Naive thymus-derived CD4-positive, alpha-beta T cell (primary cell): ENCODE measurements around the gene TRIM25. TPM values are rescaled to one million over a fixed set of nuclear protein-coding genes. Genes with fewer than 3 reads are reported as not detected.

Experiments used
- ATAC-seq: fragments of 150-1000 bp; cut with Tn5 transposase; 2 replicates; pipeline ENCODE4 v1.10.0; 2021; ENCODE audit warnings: mild to moderate bottlenecking, moderate library complexity
- CTCF ChIA-PET: fragments of 350-600 bp; sonication (Branson Sonifier 250); formaldehyde crosslinking; loops from one replicate; lab custom pipeline; 2021; ENCODE audit warnings: antibody characterized with exemption; lab: Charles Lee
- POLR2A ChIA-PET: fragments of 350-600 bp; sonication (Branson Sonifier 250); formaldehyde crosslinking; loops from one replicate; lab custom pipeline; 2021; ENCODE audit warnings: antibody characterized with exemption, inconsistent platforms; lab: Charles Lee
- DNase-seq, 9 donors: peaks; one replicate each; pipeline versions ENCODE4 v3.0.0 to v3.0.0-alpha.2; 2020 to 2022; ENCODE audit warnings: mixed read lengths in 1 of 9
- H3K27ac ChIP-seq: one replicate; pipeline ENCODE4 v1.7.0; 2013; ENCODE audit warnings: mild to moderate bottlenecking, low read depth, low read length, moderate library complexity
- H3K27me3 ChIP-seq, 2 donors: one replicate each; pipeline ENCODE4 v1.7.0; 2013; ENCODE audit warnings: low read length in 2 of 2, mild to moderate bottlenecking in 2 of 2, moderate library complexity in 2 of 2; ENCODE audit not compliant: control insufficient read depth in 2 of 2, insufficient read depth in 2 of 2
- H3K36me3 ChIP-seq, 3 experiments: 1 replicate in 2 of 3; 2 replicates in 1 of 3; pipeline ENCODE4 v1.7.0; 2013; ENCODE audit warnings: low read length in 3 of 3, mild to moderate bottlenecking in 3 of 3, moderate library complexity in 1 of 3; ENCODE audit not compliant: insufficient read depth in 3 of 3, control insufficient read depth in 2 of 3
- H3K4me1 ChIP-seq, 2 donors: one replicate each; pipeline ENCODE4 v1.7.0; 2013; ENCODE audit warnings: low read length in 2 of 2, mild to moderate bottlenecking in 2 of 2, moderate library complexity in 1 of 2; ENCODE audit not compliant: control insufficient read depth in 2 of 2, insufficient read depth in 2 of 2
- H3K4me3 ChIP-seq: 2 replicates; pipeline ENCODE4 v1.7.0; 2013; ENCODE audit warnings: mild to moderate bottlenecking, low read length
- H3K9me3 ChIP-seq, 3 experiments: 1 replicate in 2 of 3; 2 replicates in 1 of 3; pipeline ENCODE4 v1.7.0; 2013; ENCODE audit warnings: low read length in 3 of 3; ENCODE audit not compliant: control insufficient read depth in 2 of 3
- H3K27ac Mint-ChIP-seq, 9 donors: one replicate each; pipeline ENCODE4 v1.8.0; 2020 to 2022; ENCODE audit warnings: mixed read lengths in 9 of 9, mild to moderate bottlenecking in 8 of 9, moderate library complexity in 5 of 9, inconsistent platforms in 2 of 9
- H3K27me3 Mint-ChIP-seq, 5 donors: one replicate each; pipeline ENCODE4 v1.8.0; 2021 to 2022; ENCODE audit warnings: mixed read lengths in 5 of 5, mild to moderate bottlenecking in 1 of 5
- H3K36me3 Mint-ChIP-seq, 5 donors: one replicate each; pipeline ENCODE4 v1.8.0; 2020 to 2022; ENCODE audit warnings: mixed read lengths in 5 of 5, mild to moderate bottlenecking in 3 of 5, inconsistent platforms in 1 of 5
- H3K4me1 Mint-ChIP-seq, 7 donors: one replicate each; pipeline ENCODE4 v1.8.0; 2020 to 2022; ENCODE audit warnings: mixed read lengths in 7 of 7, mild to moderate bottlenecking in 3 of 7, inconsistent platforms in 1 of 7
- H3K4me3 Mint-ChIP-seq, 10 donors: one replicate each; pipeline ENCODE4 v1.8.0; 2020 to 2022; ENCODE audit warnings: mild to moderate bottlenecking in 10 of 10, mixed read lengths in 10 of 10, moderate library complexity in 6 of 10, inconsistent platforms in 2 of 10
- H3K9me3 Mint-ChIP-seq, 11 donors: one replicate each; pipeline ENCODE4 v1.8.0; 2020 to 2022; ENCODE audit warnings: mixed read lengths in 11 of 11, mild to moderate bottlenecking in 4 of 11, inconsistent platforms in 1 of 11, moderate library complexity in 1 of 11
- intact Hi-C, 2 donors: fragments of 100-400 bp; cut with micrococcal nuclease; formaldehyde crosslinking; loops; one replicate each; pipeline ENCODE4 v1.15.1; 2023
- polyA plus RNA-seq, 2 donors: library from polyadenylated mRNA; unstranded; fragments of 300-500 nt; fragmentation: Illumina TruSeq; gene quantifications; one replicate each; pipeline ENCODE4 v1.2.3, GENCODE V29; 2021
- total RNA-seq, 6 experiments: library from RNA in 5 of 6; stranded (reverse) in 5 of 6; gene quantifications; 1 replicate in 5 of 6; 2 replicates in 1 of 6; pipeline ENCODE4 v1.2.3 and lab custom pipeline; 2021 to 2026

Gene TRIM25
- total and polyA plus RNA-seq, 7 experiments from 2014 or later, result 4.8 to 133 (median 58.9) TPM

DNA sequence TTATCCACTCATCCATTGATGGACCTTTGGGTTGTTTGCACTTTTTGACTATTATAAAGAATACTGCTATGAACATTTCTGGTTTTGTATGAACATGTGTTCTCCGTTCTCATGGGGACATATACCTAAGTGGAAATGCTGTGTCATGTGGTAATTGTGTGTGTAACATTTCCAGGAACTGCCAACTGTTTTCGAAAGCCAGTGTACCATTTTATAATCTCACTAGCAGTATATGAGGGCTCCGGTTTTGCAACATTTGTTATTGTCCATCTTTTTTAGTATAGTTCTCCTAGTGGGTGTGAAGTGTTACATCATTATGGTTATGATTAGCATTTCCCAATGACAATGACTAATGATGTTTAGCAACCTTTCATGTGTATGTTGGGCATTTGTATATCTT, 5.1 kb upstream of the TRIM25 start:
- H3K4me1 Mint-ChIP-seq, result peaks cover 0 to 31% (median 16%) of the 10 kb centered on the region in 7 donors
- peaks cover 0 to 13% (median 5%) of the 10 kb centered on the region in 5 donors for H3K36me3 Mint-ChIP-seq
- CTCF ChIA-PET, result no interaction called here
- peaks cover 0 to 11% (median 5%) of the 10 kb centered on the region in 11 donors for H3K9me3 Mint-ChIP-seq
- no peaks in the 10 kb centered on the region for H3K27me3 ChIP-seq
- H3K4me3 Mint-ChIP-seq, result no peak overlapping the region
- intact Hi-C loops, result no loop called here
- H3K9me3 ChIP-seq, result no peaks in the 10 kb centered on the region
- POLR2A ChIA-PET, result no interaction called here
- no peaks in the 10 kb centered on the region for H3K36me3 ChIP-seq
- DNase-seq, result no peak
- H3K27me3 Mint-ChIP-seq, result peaks cover 0 to 2% (median 0%) of the 10 kb centered on the region in 5 donors
- H3K27ac ChIP-seq, result no peak overlapping the region
- peaks cover 6 to 10% of the 10 kb centered on the region in 2 donors for H3K4me1 ChIP-seq
- no peak overlapping the region for H3K27ac Mint-ChIP-seq
- no peak overlapping the region for H3K4me3 ChIP-seq
- ATAC-seq, result peak; percentile 45

GRCh38 chr17:56917559-56918296, 3.9 kb upstream of the TRIM25 start:
- no peak overlapping the region for H3K27ac ChIP-seq
- H3K4me3 Mint-ChIP-seq, result no peak overlapping the region
- DNase-seq, result no peak

DNA sequence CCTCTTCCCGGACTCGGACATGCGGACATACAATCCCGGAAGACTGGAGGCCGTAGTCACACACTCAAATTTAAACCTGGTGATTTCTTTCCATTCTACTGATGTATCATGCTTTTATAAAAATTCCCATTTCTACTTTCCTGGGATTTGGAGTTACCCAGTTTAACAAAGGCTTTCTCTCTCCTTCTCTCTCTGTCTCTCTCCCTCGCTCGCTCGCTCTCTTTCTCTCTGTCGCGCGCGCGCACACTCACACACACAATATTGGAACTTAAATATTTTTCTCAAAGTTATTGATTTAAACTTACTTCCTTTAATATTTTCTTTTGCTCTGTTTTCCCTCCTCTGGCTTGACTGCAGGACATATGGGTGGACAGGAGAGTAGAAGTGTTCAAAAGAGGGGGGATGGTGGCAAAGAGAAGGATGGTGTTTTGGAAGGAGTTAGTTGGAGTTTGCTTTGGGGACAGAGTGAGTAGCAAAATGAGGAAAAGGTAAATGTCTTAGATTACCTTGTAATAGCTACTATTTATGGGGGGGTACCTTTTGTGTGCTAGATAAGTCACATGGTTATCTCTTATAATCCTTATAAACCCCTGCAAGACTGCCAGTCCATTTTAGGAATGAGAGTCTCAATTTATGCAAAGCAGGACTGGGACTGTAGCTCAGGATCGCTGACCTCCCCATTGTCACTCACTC, 878 bp upstream of the TRIM25 start:
- ChIA-PET POLR2A (interaction anchor here (1.8 kb wide), 1 partner anchor 13 kb away, joined by 6 read pairs; no protein-coding TSS in a partner anchor), CTCF (interaction anchor here (1.1 kb wide), 2 partner anchors 26 to 168 kb away, joined by 3 to 5 read pairs; no protein-coding TSS in a partner anchor)
- Mint-ChIP-seq H3K4me3 (peak overlapping the region; percentile 80 to 97 (median 91)), H3K4me1 (peaks cover 18 to 54% (median 41%) of the 10 kb centered on the region in 7 donors), H3K27me3 (no peaks in the 10 kb centered on the region), H3K9me3 (peaks cover 0 to 11% (median 5%) of the 10 kb centered on the region in 11 donors), H3K36me3 (peaks cover 0 to 34% (median 5%) of the 10 kb centered on the region in 5 donors), H3K27ac (peak overlapping the region; percentile 88 to 94 (median 92))
- Histone ChIP-seq H3K27ac (peak overlapping the region; percentile 90), H3K36me3 (peaks cover 0 to 9% (median 0%) of the 10 kb centered on the region in 3 experiments), H3K27me3 (no peaks in the 10 kb centered on the region), H3K4me1 (peaks cover 29 to 35% of the 10 kb centered on the region in 2 donors), H3K9me3 (no peaks in the 10 kb centered on the region), H3K4me3 (peak overlapping the region; percentile 93)
- no peak for DNase-seq
- intact Hi-C loops, result loop anchor here (1.0 to 5.0 kb wide), 11 partner anchors 26 to 1492 kb away; partner anchors contain the start of genes COIL (in 2 of the 2), SCPEP1 (in 2 of the 2), AKAP1 (in 1 of the 2) and C17orf67 (in 1 of the 2)
- no peak for ATAC-seq

More at GRCh38 chr17:56917559-56918296, 3.9 kb upstream of the TRIM25 start:
- Histone ChIP-seq H3K4me3 (no peak overlapping the region), H3K4me1 (peaks cover 6 to 11% of the 10 kb centered on the region in 2 donors), H3K36me3 (peaks cover 0 to 9% (median 0%) of the 10 kb centered on the region in 3 experiments), H3K27me3 (no peaks in the 10 kb centered on the region), H3K9me3 (no peaks in the 10 kb centered on the region)
- H3K9me3 Mint-ChIP-seq, result peaks cover 0 to 11% (median 5%) of the 10 kb centered on the region in 11 donors
- CTCF ChIA-PET, result interaction anchor here (0.6 kb wide), 1 partner anchor 1099 kb away, joined by 3 read pairs; no protein-coding TSS in a partner anchor
- H3K27me3 Mint-ChIP-seq, result no peaks in the 10 kb centered on the region
- peaks cover 0 to 13% (median 5%) of the 10 kb centered on the region in 5 donors for H3K36me3 Mint-ChIP-seq
- H3K4me1 Mint-ChIP-seq, result peaks cover 0 to 31% (median 16%) of the 10 kb centered on the region in 7 donors
- intact Hi-C loops, result no loop called here
- ATAC-seq, result no peak
- H3K27ac Mint-ChIP-seq, result no peak overlapping the region
- POLR2A ChIA-PET, result interaction anchor here (0.6 kb wide), 1 partner anchor 30 kb away, joined by 3 read pairs; no protein-coding TSS in a partner anchor

DNA sequence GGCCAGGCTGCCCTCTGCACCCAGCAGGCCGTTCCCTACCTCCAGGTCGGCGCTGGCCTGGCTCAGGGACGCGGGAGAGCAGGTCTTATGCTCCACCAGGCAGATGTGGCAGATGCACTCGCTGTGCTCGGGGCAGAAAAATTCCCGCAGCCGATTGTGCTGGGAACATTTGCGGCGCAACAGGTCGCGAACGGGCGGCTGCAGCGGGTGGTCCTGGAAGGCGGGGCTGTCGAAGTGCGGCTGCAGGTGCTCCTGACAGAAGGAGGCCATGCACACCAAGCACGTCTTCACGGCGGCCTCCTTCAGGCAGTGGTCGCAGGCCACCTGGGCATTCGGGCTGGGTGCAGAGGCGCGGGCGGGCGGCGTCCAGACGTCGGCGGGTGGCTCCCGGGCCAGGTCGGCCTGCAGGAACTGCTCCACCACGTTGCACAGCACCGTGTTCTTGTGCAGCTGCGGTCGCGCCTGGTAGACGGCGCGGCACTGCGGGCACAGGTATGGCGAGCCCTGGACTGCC, 439 bp downstream of the TRIM25 start:
- no peaks in the 10 kb centered on the region for H3K27me3 ChIP-seq
- no peaks in the 10 kb centered on the region for H3K9me3 ChIP-seq
- peak overlapping the region; percentile 93 for H3K4me3 ChIP-seq
- CTCF ChIA-PET, result interaction anchor here (1.1 kb wide), 2 partner anchors 28 to 169 kb away, joined by 3 to 5 read pairs; no protein-coding TSS in a partner anchor
- peak overlapping the region; percentile 76 to 95 (median 89) for H3K27ac Mint-ChIP-seq
- intact Hi-C loops, result loop anchor here (1.0 to 5.0 kb wide), 5 partner anchors 22 to 1491 kb away; partner anchors contain the start of genes MMD (in 1 of the 2), SCPEP1 (in 1 of the 2) and VEZF1 (in 1 of the 2)
- peaks cover 35 to 36% of the 10 kb centered on the region in 2 donors for H3K4me1 ChIP-seq
- H3K36me3 ChIP-seq, result peaks cover 0 to 13% (median 0%) of the 10 kb centered on the region in 3 experiments
- peaks cover 0 to 38% (median 9%) of the 10 kb centered on the region in 5 donors for H3K36me3 Mint-ChIP-seq
- H3K4me1 Mint-ChIP-seq, result peaks cover 26 to 55% (median 53%) of the 10 kb centered on the region in 7 donors
- H3K9me3 Mint-ChIP-seq, result peaks cover 0 to 11% (median 5%) of the 10 kb centered on the region in 11 donors
- peak; percentile 64 for ATAC-seq
- POLR2A ChIA-PET, result interaction anchor here (0.8 to 1.8 kb wide), 5 partner anchors 12 to 321 kb away, joined by 3 to 6 read pairs (median 3); partner anchors contain the start of gene SCPEP1
- H3K27ac ChIP-seq, result peak overlapping the region; percentile 90
- H3K27me3 Mint-ChIP-seq, result no peaks in the 10 kb centered on the region
- peak overlapping the region; percentile 80 to 96 (median 91) for H3K4me3 Mint-ChIP-seq
- no peak for DNase-seq

GRCh38 chr17:56913000-56913311, 893 bp downstream of the TRIM25 start:
- H3K9me3 ChIP-seq, result no peaks in the 10 kb centered on the region
- peak overlapping the region; percentile 80 to 96 (median 91) for H3K4me3 Mint-ChIP-seq
- H3K27ac Mint-ChIP-seq, result peak overlapping the region; percentile 76 to 95 (median 92)
- peaks cover 0 to 9% (median 4%) of the 10 kb centered on the region in 11 donors for H3K9me3 Mint-ChIP-seq
- ATAC-seq (no peak), DNase-seq (no peak)
- intact Hi-C loops, result loop anchor here (1.0 to 5.0 kb wide), 5 partner anchors 22 to 1491 kb away; partner anchors contain the start of genes MMD (in 1 of the 2), SCPEP1 (in 1 of the 2) and VEZF1 (in 1 of the 2)
- peaks cover 0 to 39% (median 9%) of the 10 kb centered on the region in 5 donors for H3K36me3 Mint-ChIP-seq
- H3K4me3 ChIP-seq, result peak overlapping the region; percentile 93
- no peaks in the 10 kb centered on the region for H3K27me3 Mint-ChIP-seq
- peaks cover 0 to 18% (median 0%) of the 10 kb centered on the region in 3 experiments for H3K36me3 ChIP-seq
- peaks cover 35 to 36% of the 10 kb centered on the region in 2 donors for H3K4me1 ChIP-seq
- H3K27ac ChIP-seq, result peak overlapping the region; percentile 90
- H3K27me3 ChIP-seq, result no peaks in the 10 kb centered on the region
- peaks cover 29 to 60% (median 57%) of the 10 kb centered on the region in 7 donors for H3K4me1 Mint-ChIP-seq
- CTCF ChIA-PET, result no interaction called here
- POLR2A ChIA-PET, result interaction anchor here (1.0 kb wide), 1 partner anchor 78 kb away, joined by 5 read pairs; no protein-coding TSS in a partner anchor
